Measurements from ENCODE around the gene TSPEAR. TPM values are rescaled to one million over a fixed set of nuclear protein-coding genes. Genes with fewer than 3 reads are reported as not detected.
"Not testable (repeated sequence)": the region's sequence is repeated elsewhere in the genome, so short reads cannot be mapped to it uniquely, and the experiment has no call there.

Gene TSPEAR
- total RNA-seq, 4 donors from 2014 or later: not detected

GRCh38 chr21:44700101-44701022, 11.0 kb downstream of the TSPEAR start:
- no peak for DNase-seq

GRCh38 chr21:44699502-44700001, 11.8 kb downstream of the TSPEAR start:
- Histone ChIP-seq H3K36me3 (no peaks in the 10 kb centered on the region), H3K4me3 (no peak overlapping the region), H3K27me3 (peaks cover 44 to 73% (median 69%) of the 10 kb centered on the region in 3 donors), H3K4me1 (no peaks in the 10 kb centered on the region), H3K27ac (no peak overlapping the region), H3K9me3 (no peaks in the 10 kb centered on the region)
- ATAC-seq (no peak), DNase-seq (no peak)
- in situ Hi-C loops (cut with MboI; ENCODE audit: low sequenced_read_pairs in 4 of 4): no loop called here
- intact Hi-C loops (cut with DNase I; ENCODE audit: low total_unique reads): no loop called here
- no peak for TF ChIP-seq CTCF (IDR thresholded peaks at IDR 0.05 in 4 of 5, conservative IDR thresholded peaks at IDR 0.05 in 1 of 5)
- TF ChIP-seq POLR2A (IDR thresholded peaks at IDR 0.05): no peak

More at GRCh38 chr21:44700101-44701022, 11.0 kb downstream of the TSPEAR start:
- TF ChIP-seq POLR2A (IDR thresholded peaks at IDR 0.05) (no peak), CTCF (IDR thresholded peaks at IDR 0.05 in 4 of 5, conservative IDR thresholded peaks at IDR 0.05 in 1 of 5) (no peak)
- Histone ChIP-seq H3K27ac (no peak overlapping the region), H3K9me3 (no peaks in the 10 kb centered on the region), H3K4me1 (no peaks in the 10 kb centered on the region), H3K4me3 (no peak overlapping the region), H3K36me3 (no peaks in the 10 kb centered on the region), H3K27me3 (peaks cover 44 to 76% (median 72%) of the 10 kb centered on the region in 3 donors)
- in situ Hi-C loops (cut with MboI; ENCODE audit: low sequenced_read_pairs in 4 of 4) (no loop called here), intact Hi-C loops (cut with DNase I; ENCODE audit: low total_unique reads) (no loop called here)
- ATAC-seq: no peak

DNA sequence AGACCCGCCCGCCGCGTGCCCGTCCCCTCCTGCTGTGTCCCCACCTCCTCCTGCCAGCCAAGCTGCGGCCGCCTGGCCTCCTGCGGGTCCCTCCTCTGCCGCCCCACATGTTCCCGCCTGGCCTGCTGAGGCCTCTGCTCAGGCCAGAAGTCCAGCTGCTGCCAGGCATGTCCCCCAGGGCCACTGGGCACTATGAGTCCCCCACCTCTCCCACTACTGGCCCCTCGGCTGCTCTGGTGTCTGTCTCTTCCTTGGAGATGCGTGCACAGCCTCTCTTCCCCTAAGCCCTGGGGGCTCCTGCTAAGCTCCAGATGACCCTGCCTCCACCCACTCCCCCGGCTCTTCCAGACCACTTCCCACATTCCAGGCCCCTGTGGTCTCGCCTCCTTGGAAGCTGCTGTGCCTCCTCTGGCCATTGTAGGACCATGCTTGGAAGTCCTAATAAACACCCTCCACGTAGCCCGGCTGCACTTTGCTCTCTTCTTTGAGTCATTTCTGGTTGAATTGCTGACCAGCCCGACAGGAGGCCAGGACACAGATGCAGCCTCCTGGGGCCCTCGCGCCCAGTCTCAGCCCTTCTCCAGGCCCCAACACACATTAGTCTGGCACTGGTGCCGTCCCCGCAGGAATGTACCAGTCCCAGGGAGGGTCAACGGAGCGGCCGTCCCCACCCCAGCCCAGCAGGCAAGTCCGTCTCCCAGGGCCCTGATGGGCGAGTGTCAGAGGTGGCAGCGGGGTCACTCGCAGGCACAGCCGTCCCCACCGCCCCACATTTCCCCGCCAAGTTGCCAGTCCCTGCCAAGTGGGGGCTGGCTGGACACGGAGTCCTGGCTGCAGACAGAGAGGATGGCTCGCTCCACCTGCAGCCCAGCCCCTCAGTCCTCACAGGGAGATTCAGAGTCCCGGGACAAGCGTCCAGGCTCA, 13.3 kb downstream of the TSPEAR start:
- H3K4me3 ChIP-seq: no peak overlapping the region
- DNase-seq: no peak
- peaks cover 31 to 58% (median 54%) of the 10 kb centered on the region in 3 donors for H3K27me3 ChIP-seq
- in situ Hi-C loops (cut with MboI; ENCODE audit: low sequenced_read_pairs in 4 of 4): no loop called here
- ATAC-seq: no peak
- intact Hi-C loops (cut with DNase I; ENCODE audit: low total_unique reads): no loop called here
- H3K36me3 ChIP-seq: no peaks in the 10 kb centered on the region
- H3K4me1 ChIP-seq: no peaks in the 10 kb centered on the region
- peaks cover 0 to 11% (median 2%) of the 10 kb centered on the region in 3 donors for H3K9me3 ChIP-seq
- TF ChIP-seq POLR2A (IDR thresholded peaks at IDR 0.05): no peak
- TF ChIP-seq CTCF (IDR thresholded peaks at IDR 0.05 in 4 of 5, conservative IDR thresholded peaks at IDR 0.05 in 1 of 5): no peak
- no peak overlapping the region for H3K27ac ChIP-seq

GRCh38 chr21:44697172-44697810, 14.1 kb downstream of the TSPEAR start, which contains the start of gene KRTAP10-12:
Gene KRTAP10-12 (plus strand): TSS chr21:44697172. CDS start chr21:44697202, 30 bp downstream.
- intact Hi-C loops (cut with DNase I; ENCODE audit: low total_unique reads); in situ Hi-C loops (cut with MboI; ENCODE audit: low sequenced_read_pairs in 4 of 4): not testable (repeated sequence)

More at GRCh38 chr21:44697172-44697810, 14.1 kb downstream of the TSPEAR start, which contains the start of gene KRTAP10-12:
- peaks cover 26 to 50% (median 46%) of the 10 kb centered on the region in 3 donors for H3K27me3 ChIP-seq
- not testable (repeated sequence) for DNase-seq, H3K4me3 ChIP-seq, H3K36me3 ChIP-seq, ATAC-seq, H3K4me1 ChIP-seq, H3K27ac ChIP-seq
- peaks cover 0 to 15% (median 4%) of the 10 kb centered on the region in 3 donors for H3K9me3 ChIP-seq

Data from gastrocnemius medialis (tissue), 4 donors.